HCEC 1CT (cell line): ENCODE measurements around the gene ATP1A3.
"Not testable (repeated sequence)": the region's sequence is repeated elsewhere in the genome, so short reads cannot be mapped to it uniquely, and the experiment has no call there.

ENCODE experiments used
- DNase-seq: peaks from one replicate; pipeline ENCODE4 v3.0.0-alpha.2; 2017

ATP1A3 gene

DNA sequence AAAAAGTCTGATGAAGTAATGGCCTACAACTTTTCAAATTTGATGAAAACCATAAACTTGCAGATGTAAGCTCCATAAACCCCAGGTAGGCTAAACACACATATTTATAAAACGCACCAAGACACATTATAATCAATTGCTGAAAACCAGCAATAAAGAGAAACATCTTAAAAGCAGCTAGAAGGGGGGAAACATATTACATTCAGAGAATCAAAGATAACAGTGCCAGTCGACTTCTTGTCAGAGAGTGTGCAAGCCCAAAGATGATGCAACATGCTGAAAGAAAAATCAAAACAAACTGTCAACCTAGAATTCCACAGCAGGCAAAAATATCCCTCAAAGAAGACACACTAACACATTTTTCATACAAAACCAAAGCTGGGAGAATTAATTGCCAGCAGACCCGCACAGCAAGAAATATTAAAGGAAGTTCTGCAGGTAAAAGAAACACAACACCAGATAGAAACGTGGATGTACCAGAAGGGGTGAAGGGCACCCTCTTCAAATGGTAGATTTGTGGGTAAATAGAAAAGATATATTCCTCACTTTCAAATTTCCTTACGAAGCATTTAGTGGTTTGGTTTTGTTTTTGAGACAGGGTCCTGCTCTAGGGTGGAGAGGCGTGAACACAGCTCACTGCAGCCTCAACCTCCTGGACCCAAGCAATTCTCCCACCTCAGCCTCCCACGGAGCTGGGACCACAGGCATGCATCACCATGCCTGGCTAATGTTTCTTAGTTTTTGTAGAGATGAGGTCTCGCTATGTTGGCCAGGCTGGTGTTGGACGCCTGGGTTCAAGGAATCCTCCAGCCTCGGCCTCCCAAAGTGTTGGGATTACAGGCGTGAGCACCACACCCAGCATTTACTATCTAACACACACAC, 16.5 kb upstream of the ATP1A3 start:
- DNase-seq: no peak

DNA sequence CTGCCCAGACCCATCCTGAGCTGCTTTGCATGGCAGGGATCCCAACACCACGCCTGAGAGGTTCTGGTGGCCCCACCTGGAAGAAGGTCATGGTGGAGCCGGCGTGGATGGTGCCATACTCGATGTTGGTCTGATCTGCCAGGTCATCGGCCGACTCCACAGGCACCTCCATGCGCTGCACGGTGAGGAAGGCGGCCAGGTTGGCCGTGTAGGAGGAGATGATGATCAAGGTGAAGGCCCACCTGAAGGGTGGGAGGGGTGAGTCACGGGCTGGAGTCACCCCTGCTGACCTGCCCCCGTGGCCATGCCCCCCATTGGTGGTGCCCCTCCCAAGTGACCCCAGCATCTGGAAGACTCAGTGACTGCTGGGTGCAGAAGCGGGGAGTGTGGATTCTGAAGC, 12.5 kb upstream of the ATP1A3 start:
- DNase-seq: no peak

DNA sequence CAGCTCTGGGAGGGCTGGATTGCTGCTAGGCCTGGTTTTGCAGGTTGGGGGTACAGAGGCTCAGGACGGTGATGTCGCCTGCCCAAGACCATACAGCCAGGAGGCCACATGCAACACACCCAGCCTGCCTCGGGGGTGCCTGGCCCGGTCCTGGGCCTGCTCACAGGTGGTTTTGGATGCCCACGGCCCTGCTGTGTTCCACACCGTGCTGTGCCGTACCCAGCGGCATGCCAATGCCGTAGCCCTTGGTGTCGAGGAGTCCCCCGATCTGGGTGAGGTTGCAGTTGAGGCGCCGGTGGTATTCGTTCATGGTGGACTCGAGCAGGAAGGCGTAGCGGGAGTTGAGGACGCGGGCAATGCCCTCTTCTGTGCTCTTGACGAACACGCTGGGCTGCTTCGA, 11.5 kb upstream of the ATP1A3 start:
- no peak for DNase-seq

DNA sequence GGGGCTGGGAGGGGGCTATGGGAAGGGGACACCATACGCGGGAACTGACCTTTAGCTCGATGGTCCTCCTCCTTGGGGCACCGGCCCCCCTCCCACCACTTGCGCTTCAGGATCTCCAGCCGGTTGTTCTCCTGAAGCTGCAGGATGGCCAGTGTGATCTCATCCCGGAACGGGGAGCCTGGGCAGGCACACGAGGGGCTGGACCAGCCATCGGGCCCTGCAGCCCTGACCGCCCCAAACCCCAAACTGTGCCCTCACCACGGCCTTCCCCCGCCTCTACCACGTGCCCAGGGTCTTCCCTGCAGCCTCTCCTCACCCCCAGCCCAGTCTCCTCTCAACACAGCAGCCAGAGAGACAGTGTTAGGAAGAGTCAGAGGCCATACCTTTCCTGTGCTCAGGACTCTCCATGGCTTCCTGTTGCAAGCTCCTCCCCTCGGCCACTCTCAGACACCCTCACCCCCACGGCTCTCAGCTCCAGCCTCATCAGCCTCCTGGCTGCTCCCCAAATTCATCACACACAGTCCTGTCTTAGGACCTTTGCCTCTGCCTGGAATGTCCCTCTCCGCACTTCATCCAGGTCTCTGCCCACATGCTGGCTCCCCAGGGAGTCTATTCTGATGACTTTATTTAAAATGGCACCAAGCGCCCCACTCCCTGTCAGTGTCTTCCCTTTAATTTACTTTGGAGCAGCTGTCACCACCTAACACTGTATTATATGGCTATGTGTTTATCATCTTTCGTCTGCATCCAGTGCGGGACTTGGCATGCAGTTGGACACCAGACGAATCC, 9.7 kb upstream of the ATP1A3 start:
- DNase-seq: no peak

DNA sequence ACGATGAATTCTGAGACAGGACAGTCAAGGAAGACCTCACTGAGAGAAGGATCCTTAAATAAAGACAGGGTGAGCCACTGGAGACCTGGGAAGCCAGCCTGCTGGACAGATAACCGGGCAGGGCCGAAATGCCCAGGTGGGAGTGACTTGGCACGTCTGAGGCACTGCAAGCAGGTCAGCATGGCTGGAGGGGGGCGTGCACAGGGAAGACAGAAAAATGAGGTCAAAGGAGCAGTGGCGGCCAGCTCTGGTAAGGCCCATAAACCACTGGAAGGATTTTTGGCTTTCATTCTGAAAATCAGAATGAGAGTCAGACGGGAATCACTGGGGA, 5.8 kb upstream of the ATP1A3 start:
- no peak for DNase-seq

DNA sequence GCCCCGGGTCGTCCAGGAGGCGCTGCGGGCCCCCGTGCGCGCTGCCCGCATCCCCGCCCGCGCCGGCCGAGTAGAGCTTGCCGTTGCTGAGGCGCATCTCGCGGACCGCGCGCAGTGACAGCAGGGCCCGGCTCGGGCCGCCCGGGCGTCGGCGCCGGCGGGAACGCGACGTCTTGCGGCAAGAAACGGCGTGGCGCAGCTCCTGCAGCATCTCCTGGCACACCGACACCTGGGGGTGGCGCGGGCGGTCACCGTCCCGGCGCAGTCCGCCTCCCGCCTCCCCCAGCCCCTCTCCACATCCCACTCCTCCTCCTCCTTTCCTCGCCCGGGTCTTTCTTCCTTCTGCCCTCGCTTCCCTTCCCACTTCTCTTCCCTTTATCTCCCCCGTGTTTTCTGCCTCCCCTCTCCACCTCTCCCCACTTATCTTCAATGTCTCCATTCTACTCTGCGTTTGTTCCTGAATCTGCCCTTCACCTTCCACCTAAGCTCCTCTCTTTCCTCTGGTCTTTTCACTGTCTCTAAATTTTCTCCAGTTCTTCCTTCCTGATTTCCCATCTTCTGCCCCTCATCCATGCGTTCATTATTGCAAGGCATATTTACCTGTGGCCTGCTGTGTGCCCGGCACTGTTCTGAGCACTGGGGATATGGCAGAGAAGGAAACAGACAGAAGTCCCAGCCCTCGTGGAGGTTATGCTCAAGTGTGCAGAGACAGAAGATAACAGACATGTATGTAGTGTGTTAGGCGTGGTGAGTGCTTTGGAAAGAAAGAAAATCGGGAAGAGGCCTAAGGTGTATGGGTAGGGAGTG, 5.2 kb upstream of the ATP1A3 start:
- DNase-seq: no peak

DNA sequence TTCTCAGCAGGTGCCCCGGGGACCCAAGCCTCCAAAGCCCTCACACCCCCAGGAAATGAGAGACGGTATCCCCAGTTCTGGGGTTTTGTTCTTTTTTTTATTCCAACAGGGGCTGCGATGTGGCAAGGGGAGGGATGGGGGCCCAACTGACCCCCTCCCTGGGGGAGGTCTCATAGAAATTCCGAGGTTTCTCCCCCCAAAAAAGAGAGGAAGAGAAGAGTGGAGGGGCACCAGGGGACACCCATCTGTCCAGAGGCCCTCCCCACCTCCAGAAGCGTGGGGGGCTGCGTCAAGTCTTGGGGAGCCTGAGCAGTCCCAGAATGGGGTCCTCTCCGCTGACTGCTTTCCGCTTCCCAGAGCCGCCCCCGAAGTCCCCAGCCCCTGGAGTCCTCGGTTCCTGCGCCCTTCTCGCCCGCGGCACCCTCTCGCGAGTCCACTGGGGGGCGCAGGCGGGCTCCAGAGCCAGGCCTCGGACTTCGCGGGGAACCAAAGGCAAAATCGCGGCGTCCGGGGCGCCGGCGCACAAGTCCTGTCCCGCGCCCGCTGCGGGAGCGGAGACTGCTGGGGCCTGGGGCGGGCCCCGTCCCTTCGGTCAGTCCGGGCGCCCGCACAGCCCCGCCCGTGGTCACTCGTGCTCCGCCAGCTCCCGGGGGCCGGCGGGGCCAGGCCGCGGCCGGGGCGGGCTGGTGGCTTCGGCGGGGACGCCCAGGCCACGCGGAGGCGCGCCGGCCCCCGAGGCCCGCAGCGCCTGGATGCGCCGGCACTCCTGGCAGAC, 4.4 kb upstream of the ATP1A3 start:
- DNase-seq: peak; percentile 28

DNA sequence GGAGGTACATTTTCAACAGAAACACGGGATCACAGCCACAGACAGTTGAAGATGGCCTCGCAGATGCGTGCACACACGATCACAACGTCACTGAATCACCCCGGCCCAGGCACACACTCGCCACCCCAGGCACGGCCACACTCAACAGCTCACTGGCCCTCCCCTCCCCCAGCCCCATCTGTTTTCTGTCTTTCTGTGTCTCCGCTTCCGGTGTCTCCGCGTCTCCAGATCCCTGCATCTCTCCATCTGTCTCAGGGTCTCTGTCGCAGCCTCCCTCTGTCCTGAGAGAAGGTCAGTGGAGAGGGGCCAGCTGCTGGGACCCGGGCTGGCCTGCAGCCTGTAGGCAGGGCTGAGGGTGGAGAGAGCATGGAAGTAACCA, 3.8 kb upstream of the ATP1A3 start:
- no peak for DNase-seq

DNA sequence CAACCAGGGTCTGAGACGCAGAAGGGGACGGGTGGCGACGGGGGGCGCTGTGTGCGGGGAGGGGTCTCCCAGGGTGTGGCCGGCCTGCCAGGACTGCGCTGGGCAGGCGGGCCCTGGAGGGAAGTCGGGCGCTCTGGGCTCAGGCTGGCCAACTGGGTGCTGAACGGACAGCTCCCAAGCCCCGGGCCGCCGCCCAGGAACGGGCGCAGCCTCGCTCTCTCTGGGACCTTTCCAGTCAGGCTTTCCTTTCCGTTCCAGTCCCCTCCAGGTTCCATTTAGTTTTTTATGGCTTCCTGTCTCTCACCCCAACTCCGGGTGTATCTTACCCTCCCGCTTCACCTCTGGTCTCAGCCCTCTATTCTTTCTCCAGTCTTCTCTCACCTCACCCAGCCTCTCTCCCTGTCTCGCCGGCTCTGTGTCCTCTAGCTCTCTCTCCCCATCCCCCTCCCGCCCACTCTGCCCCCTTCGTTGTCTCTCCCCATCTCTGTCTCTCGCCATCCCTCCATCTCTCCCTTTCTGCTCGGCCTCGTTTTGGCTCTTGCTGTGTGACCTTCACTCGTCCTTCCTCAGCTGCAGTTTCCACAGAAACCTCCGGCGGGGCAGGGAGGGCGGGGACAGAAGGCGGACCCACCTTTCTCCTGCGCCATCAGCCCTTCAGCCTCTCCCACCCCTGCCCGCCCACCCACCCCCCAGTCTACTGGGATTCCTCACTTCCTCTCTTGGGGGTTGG, 3.3 kb upstream of the ATP1A3 start:
- peak; percentile 17 for DNase-seq

DNA sequence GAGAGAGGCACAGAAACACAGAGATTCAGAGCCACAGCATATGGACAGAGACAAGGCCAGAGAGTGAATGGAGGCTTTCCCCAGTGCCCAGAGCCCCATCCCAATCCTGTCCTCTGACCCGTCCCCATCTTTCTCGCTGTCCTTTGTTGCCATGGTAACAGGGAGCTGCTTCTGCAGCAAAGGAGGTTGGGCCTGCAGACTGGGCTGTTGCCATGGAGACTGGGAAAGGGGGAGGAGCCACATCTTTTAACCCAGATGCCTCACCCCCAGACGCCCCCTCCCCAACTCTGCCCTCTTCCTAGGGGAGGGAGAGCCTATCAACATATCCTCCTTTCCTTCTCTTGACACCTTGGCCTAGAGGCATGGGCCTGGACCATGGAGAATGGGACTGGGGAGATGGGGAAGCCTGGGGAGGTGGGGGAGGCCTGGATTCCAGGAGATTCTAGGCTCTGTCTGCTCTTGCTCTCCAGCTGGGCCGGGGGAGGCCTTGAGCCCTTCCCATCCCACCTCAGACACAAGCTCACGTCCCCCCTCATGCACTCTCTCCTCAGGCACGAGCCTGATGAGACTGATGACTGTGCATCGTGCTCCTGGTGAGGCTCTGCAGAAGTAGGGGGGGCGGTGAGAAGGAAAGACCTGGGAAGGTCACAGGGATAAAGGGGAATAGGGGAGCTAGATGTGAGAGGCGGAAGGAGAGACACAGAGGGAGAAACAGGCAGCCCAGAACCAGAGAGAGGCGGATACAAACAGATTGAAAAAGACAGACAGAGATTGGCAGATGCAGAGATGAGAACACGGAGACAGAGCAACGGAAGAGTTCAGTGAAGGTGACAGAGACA, 2.1 kb upstream of the ATP1A3 start:
- no peak for DNase-seq

DNA sequence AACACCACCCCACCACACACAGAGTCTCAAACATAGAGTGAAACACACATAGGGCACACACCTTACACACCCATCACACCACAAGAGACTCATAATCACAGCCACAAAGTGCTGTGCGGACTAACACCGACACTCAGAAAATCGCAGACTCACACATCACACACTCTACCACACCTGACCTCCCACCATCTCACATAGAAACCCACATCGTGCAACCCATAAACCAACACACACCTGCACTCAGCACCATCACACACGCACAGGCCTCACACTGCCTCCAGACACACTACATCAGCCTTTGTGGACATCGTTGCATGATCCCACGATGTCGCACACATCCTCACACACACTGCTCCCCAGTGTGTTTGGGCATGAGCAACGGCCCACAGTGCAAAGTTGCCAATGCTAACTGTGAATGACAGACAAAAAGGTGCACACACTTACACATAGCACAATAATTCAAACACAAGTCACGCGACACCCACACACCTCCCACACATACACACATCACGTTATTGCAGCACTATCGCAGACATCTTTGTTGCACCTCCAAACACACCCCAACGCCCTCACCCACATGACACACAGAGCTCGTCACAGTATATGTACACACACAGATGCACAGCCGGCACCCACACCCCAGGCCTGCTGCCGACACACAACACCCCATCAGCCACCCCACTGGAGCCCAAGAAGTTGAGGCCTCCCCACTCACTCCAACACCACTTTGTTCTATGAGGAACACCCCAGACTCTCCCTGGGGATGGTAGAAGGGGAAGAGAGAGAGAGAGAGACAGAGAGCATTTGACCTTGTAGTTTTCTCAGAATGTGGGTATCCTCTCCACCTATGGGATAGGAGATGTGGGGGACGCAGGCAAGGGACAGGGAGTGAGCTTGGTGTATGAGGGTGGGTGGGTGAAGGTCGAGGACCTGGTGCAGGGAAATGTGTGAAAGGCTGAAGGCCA, 1.2 kb upstream of the ATP1A3 start:
- no peak for DNase-seq

DNA sequence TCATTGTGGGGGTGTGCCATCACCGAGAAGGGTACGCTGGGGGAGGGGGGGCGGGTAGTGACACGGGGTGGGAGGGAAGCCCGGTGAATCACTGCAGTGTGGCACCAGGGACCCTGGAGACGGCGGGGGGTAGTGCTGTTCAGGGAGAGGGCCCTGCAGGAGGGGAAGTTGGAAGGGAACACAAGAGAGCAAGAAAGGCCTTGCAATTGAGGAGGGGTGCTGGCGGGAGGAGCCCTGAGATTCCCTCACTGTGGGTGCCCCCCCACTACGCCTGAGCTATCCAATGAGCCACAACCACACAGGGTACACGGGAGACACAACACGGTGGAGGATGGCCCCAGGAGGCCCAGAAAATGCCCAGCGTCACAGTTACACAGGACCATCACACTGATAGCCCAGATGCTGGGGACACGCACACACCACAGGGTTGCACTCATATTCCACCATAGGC, 516 bp upstream of the ATP1A3 start:
- no peak for DNase-seq

DNA sequence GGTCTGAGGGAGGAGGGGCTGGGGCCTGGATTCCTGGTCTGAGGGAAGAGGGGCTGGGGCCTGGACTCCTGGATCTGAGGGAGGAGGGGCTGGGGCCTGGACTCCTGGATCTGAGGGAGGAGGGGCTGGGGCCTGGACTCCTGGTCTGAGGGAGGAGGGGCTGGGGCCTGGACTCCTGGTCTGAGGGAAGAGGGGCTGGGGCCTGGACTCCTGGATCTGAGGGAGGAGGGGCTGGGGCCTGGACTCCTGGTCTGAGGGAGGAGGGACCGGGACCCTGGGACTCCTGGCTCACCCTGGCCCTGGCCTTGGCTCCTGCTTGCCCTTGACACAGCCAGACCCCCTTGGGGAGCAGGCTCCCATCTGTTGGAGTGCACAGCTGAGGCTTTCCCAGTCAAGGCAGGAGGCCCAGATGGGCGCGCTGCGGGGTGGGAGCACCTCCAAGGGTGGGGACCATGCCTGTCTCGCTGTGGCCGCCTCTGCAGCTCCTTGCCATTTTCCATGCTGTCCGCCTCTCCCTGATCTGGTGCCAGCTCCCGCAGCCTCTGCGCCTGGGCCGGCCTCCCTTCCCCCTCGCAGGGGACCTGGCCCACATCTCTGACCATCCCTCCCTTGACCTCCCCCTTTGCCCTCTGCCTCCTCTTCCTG, 2.0 kb downstream of the ATP1A3 start:
- not testable (repeated sequence) for DNase-seq

DNA sequence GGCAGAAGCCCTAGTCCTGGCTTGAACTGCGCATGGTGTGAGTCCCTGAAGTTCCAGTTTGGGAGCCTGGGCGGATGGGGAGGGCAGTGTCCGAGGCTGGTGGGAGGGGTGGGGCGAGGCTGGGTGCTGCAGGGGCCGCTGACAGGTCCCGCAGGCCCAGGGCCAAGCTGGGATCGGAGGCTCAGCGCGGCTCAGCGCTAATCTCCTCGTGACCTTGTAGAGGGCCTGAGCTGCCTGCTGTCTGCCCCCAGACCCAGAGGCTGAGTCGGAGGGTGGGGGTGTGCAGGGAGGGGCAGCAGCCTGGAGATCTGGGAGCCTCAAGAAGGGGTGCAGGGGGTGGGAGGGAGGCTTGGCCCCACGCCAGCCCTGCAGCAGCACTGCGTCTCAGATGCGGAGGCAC, 3.0 kb downstream of the ATP1A3 start:
- no peak for DNase-seq

DNA sequence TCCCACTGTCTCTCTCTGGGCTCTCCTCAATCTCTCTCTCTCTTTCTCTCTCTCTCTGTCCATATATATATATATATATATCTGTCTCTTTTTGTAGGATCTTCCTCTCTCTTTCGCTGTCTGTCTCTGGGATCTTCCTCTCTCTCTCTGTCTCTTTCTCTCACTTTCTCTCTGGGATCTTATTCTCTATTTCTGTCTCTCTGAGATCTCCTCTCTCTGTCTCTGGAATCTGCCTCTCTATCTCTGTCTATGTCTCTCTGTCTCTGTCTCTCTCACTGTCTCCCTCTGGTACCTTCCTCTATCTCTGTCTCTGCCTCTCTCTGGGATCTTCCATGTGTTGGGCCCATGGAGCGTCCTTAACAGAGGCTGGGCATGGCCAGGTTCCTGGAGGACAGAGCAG, 3.4 kb downstream of the ATP1A3 start:
- DNase-seq: no peak

DNA sequence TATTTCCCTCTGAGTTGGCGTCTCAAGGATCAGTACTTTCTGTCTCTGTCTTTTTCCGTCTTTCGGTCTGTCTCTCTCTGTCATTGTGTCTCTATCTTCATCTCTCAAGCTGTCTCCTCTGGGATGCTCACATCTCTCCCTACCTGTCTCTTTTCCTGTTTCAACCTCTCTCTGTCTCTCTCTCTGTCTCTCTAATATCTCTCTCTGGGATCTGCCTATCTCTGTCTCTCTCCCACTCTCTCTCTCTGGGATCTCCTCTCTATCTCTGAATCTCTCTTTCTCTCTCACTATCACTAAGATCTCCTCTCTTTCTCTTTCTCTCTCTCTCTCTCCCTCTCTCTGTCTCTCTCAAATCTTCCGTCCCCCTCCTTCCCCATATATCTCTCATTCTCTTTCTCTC, 4.0 kb downstream of the ATP1A3 start:
- no peak for DNase-seq

DNA sequence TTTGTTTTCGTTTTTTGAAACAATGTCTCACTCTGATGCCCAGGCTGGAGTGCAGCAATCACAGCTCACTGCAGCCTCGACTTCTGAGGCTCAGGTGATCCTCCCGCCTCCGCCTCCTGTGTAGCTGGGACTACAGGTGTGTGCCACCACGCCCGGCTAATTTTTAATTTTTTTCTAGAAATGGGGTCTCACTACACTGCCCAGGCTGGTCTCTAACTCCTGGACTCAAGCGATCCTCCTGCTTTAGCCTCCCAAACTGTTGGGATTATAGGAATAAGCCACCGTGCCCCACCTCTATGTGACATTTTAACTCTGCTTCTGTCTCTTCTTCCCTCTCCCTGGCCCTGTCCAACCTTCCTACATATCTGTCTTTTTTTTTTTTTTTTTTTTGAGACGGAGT, 5.1 kb downstream of the ATP1A3 start:
- DNase-seq: no peak

DNA sequence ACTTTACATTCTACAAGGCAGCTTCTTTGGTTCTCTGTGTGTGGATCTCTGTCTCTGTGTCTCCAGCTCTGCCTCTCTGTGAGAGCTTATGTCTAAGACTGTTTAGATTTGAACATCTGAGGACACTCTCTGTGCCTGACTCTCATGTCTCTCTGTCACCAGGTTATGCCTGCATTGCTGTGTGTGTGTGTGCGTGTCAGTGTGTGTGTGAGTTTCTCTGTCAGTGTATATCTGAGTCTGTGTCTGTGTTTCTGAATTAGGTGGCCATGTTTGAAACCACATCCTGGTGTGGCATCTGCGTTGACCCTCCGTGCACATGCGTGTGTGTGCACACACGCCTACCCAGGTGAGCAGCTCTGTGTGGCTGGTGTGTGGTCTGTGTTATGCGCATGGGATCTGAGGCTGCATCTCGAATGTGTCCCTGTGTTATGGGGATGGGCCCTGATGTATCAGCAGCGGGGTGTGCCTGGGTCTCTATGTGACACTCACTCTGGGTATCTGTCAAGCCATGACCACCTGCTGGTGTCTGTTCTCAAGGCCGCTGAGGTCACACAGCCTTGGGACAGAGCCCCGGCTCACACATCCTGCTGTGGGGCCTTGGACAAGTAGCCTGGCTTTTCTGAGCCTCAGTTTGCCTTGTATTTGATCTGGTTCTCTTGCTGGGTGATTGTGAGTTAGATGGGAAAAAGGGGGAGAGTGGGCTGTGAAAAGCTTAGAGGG, 6.7 kb downstream of the ATP1A3 start:
- DNase-seq: no peak

DNA sequence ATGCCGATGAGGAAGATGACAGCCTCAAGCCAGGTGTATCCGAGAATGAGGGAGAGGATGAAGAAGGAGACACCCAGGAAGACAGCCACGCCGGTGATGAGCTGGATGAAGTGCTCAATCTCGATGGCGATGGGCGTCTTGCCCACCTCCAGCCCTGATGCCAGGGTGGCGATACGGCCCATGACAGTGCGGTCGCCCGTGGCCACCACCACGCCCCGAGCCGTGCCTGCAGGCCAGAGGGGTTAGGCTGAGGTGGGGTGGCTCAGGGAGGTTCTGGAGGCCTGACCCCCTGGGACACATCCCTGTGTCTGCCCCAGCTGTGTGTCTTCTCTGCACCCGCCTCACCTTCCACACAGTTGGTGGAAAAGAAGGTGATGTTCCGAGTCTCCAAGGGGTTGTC, 9.1 kb downstream of the ATP1A3 start:
- DNase-seq: no peak
